Fibroblast of pulmonary artery (primary cell): Measurements from ENCODE around the gene RBBP6.

ENCODE experiments used
- DNase-seq: peaks from one replicate; pipeline ENCODE4 v3.0.0-alpha.2; 2010; ENCODE audit warnings: low read depth
- H3K4me3 ChIP-seq: replicated peaks from 2 replicates; pipeline ENCODE4 v1.5.1; 2011; ENCODE audit warnings: low read depth, mild to moderate bottlenecking, control low read depth, low read length, moderate library complexity
- CTCF ChIP-seq: IDR thresholded peaks from 2 replicates; pipeline ENCODE4 v1.5.1; 2011; ENCODE audit warnings: mild to moderate bottlenecking, control low read depth, low read length, inconsistent platforms; ENCODE audit errors: missing control alignments

RBBP6 gene

DNA sequence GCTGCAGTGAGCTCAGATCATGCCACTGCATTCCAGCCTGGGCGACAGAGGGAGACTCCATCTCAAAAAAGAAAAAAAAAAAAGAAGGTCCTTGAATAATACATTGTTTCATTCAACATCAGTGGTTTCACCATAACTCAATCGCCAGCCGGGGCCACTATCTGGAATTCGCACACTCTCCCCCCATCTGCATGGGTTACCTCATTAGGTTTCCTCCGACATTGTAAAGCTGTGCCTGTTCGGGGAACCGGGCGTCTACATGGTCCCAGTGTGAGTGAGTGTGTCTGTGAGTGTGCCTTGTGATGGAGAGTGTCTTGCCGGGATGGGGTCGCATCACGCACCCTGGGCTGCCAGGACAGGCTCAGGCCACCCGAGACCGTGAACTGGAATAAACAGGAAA, 16.6 kb upstream of the RBBP6 start:
- no peak for DNase-seq
- no peak overlapping the region for H3K4me3 ChIP-seq
- no peak for TF ChIP-seq CTCF

DNA sequence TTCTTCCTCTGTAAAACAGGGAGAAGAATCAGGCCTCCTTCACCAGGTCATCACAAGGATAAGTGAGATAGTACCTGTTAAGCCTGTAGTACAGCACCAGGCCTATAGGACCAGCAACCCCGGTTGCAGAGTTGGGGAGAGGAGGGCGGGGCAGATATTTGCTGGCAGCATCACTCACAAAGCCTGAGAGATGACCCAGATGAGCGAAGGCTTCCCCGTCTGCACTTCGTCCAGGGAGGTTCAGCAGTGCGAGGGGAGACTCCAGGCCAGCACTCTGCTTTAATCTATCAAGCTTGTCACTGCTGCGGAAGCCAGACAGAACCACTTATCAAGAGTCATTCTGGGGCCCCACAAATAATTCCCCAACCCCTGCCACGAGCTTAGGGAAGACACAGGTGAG, 15.8 kb upstream of the RBBP6 start:
- DNase-seq, result no peak
- H3K4me3 ChIP-seq, result no peak overlapping the region
- TF ChIP-seq CTCF, result no peak

GRCh38 chr16:24524855-24525677, 14.3 kb upstream of the RBBP6 start:
- no peak for TF ChIP-seq CTCF
- DNase-seq, result peak; percentile 53
- no peak overlapping the region for H3K4me3 ChIP-seq

GRCh38 chr16:24525970-24526559, 13.3 kb upstream of the RBBP6 start:
- no peak for TF ChIP-seq CTCF
- no peak overlapping the region for H3K4me3 ChIP-seq
- peak; percentile 77 for DNase-seq

- no peak for TF ChIP-seq CTCF
- no peak for DNase-seq
Measured at GRCh38 chr16:24526701-24527495, 12.5 kb upstream of the RBBP6 start.

DNA sequence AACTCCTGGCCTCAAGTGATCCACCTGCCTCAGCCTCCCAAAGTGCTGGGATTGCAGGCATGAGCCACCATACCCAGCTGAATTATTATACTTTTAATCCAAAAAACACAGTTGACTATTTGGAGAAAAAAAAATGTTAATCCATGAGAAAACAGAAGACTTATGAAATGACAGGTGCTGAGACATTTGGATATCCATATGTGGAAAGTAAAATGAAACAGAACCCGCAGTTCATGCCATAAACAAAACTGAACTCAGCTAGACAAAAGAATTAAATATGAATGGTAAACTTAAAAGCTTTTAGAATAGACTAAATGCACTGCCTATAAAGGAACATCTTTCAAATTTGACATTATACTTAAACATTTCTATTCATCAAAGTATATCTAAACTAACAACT, 8.2 kb upstream of the RBBP6 start:
- DNase-seq, result no peak
- TF ChIP-seq CTCF, result no peak
- no peak overlapping the region for H3K4me3 ChIP-seq

More at GRCh38 chr16:24526701-24527495, 12.5 kb upstream of the RBBP6 start:
- H3K4me3 ChIP-seq, result no peak overlapping the region
